Measurements from ENCODE around the gene NTN1.
A peak's percentile ranks its signal among the peaks of the same experiment; 100 is the strongest.

NTN1 gene

DNA sequence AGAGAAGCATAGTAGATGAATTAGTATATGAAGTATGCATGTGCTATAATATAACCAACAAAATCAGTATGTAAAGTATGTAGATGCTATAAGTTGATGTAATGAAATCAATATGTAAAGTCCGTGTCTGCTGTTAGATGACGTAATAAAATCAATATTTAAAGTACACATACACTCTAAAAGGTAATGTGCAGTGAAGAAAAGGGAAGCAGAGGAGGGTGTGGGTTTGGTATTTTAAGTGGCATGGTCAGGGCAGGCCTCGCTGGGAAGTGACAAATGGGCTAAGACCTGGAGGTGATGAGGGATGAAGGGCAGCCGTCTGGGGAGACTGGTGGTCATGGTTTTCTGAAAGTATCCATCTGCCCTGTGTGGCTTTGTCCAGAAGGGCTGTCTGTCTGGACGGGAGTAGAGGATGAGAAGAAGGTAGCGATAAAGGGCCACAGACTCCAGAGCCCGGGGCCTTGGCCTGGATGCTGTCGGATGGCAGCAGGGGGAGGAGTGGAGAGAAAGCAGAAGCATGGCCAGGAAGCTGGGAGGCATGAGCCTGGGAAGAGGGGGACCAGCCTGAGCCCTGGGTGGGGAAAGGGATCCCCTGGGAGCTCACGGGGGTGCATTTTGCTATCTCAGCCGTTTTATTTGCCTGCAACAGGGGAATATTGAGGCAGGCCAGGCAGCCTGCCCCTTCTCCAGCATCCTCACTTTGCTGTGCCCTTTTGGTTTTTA is 121.6 kb downstream of the NTN1 start:
- H3K36me3 ChIP-seq (ENCODE audit: control insufficient read depth in 2 of 2, insufficient read depth in 1 of 2, low read length in 2 of 2): no peaks in the 10 kb centered on the region
- no peak overlapping the region for H3K27ac ChIP-seq (ENCODE audit: extremely low read depth, low read depth, low read length)
- peaks cover 21% of the 10 kb centered on the region for H3K4me1 ChIP-seq (ENCODE audit: control insufficient read depth, insufficient read depth, low read length)
- ChIA-PET CTCF (interaction anchor here (1.5 kb wide), 1 partner anchor 22 kb away, joined by 4 read pairs; no protein-coding TSS in a partner anchor), POLR2A (interaction anchor here (0.7 kb wide), 1 partner anchor 9 kb away, joined by 3 read pairs; no protein-coding TSS in a partner anchor)
- H3K9me3 ChIP-seq (ENCODE audit: control insufficient read depth, insufficient read depth, low read depth, low read length): no peaks in the 10 kb centered on the region
- H3K4me3 ChIP-seq (ENCODE audit: low read depth, low read length): no peak overlapping the region
- no peak for TF ChIP-seq RBAK (tag by site-specific recombination; IDR thresholded peaks at IDR 0.05)
- TF ChIP-seq ZNF169 (tag by site-specific recombination; IDR thresholded peaks at IDR 0.05): no peak
- no peak for TF ChIP-seq ZNF624 (tag by site-specific recombination; IDR thresholded peaks at IDR 0.05)
- no peak for TF ChIP-seq GLI2 (tag by site-specific recombination; IDR thresholded peaks at IDR 0.05; ENCODE audit: borderline replicate concordance, low read depth)
- TF ChIP-seq, protein P1, sequence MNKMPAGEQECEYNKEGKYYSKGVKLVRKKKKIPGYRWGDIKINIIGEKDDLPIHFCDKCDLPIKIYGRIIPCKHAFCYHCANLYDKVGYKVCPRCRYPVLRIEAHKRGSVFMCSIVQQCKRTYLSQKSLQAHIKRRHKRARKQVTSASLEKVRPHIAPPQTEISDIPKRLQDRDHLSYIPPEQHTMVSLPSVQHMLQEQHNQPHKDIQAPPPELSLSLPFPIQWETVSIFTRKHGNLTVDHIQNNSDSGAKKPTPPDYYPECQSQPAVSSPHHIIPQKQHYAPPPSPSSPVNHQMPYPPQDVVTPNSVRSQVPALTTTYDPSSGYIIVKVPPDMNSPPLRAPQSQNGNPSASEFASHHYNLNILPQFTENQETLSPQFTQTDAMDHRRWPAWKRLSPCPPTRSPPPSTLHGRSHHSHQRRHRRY (tag by site-specific recombination; IDR thresholded peaks at IDR 0.05): no peak
- no peak for TF ChIP-seq ZNF426 (tag by site-specific recombination; IDR thresholded peaks at IDR 0.05)
- peak; percentile 38; the same call in 1 of the 2 replicates for TF ChIP-seq EGR2 (tag by site-specific recombination; IDR thresholded peaks at IDR 0.05; ENCODE audit: low read depth)
- TF ChIP-seq, protein P2, sequence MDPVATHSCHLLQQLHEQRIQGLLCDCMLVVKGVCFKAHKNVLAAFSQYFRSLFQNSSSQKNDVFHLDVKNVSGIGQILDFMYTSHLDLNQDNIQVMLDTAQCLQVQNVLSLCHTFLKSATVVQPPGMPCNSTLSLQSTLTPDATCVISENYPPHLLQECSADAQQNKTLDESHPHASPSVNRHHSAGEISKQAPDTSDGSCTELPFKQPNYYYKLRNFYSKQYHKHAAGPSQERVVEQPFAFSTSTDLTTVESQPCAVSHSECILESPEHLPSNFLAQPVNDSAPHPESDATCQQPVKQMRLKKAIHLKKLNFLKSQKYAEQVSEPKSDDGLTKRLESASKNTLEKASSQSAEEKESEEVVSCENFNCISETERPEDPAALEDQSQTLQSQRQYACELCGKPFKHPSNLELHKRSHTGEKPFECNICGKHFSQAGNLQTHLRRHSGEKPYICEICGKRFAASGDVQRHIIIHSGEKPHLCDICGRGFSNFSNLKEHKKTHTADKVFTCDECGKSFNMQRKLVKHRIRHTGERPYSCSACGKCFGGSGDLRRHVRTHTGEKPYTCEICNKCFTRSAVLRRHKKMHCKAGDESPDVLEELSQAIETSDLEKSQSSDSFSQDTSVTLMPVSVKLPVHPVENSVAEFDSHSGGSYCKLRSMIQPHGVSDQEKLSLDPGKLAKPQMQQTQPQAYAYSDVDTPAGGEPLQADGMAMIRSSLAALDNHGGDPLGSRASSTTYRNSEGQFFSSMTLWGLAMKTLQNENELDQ (tag by site-specific recombination; IDR thresholded peaks at IDR 0.05; ENCODE audit: low read depth): no peak
- TF ChIP-seq HOXD13 (CRISPR knock-in tag; IDR thresholded peaks at IDR 0.05; ENCODE audit: borderline replicate concordance): no peak
- no peak for TF ChIP-seq ZNF785 (tag by site-specific recombination; IDR thresholded peaks at IDR 0.05)
- 0 out of 2 replicates have a peak, but pooled peaks have one; percentile 28 for TF ChIP-seq ZNF341 (tag by site-specific recombination; IDR thresholded peaks at IDR 0.05; ENCODE audit: low read depth)
- TF ChIP-seq ZNF394 (tag by site-specific recombination; IDR thresholded peaks at IDR 0.05; ENCODE audit: borderline replicate concordance): no peak
- no peak for TF ChIP-seq ZNF544 (tag by site-specific recombination; IDR thresholded peaks at IDR 0.05)
- TF ChIP-seq IKZF3 (tag by site-specific recombination; IDR thresholded peaks at IDR 0.05): no peak
- TF ChIP-seq, protein P3, sequence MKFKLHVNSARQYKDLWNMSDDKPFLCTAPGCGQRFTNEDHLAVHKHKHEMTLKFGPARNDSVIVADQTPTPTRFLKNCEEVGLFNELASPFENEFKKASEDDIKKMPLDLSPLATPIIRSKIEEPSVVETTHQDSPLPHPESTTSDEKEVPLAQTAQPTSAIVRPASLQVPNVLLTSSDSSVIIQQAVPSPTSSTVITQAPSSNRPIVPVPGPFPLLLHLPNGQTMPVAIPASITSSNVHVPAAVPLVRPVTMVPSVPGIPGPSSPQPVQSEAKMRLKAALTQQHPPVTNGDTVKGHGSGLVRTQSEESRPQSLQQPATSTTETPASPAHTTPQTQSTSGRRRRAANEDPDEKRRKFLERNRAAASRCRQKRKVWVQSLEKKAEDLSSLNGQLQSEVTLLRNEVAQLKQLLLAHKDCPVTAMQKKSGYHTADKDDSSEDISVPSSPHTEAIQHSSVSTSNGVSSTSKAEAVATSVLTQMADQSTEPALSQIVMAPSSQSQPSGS (tag by site-specific recombination; IDR thresholded peaks at IDR 0.05; ENCODE audit: low read depth): 0 out of 2 replicates have a peak, but pooled peaks have one; percentile 25
- peak; percentile 56 for TF ChIP-seq ZFHX2 (tag by site-specific recombination; conservative IDR thresholded peaks at IDR 0.05)
- TF ChIP-seq ZNF580 (tag by site-specific recombination; IDR thresholded peaks at IDR 0.05): no peak
- no peak for TF ChIP-seq ZNF391 (tag by site-specific recombination; IDR thresholded peaks at IDR 0.05; ENCODE audit: borderline replicate concordance, low read depth)
- no peak for TF ChIP-seq ZNF548 (tag by site-specific recombination; IDR thresholded peaks at IDR 0.05)
- TF ChIP-seq SP7 (tag by site-specific recombination; IDR thresholded peaks at IDR 0.05): no peak
- TF ChIP-seq SCRT2 (tag by site-specific recombination; IDR thresholded peaks at IDR 0.05): no peak
- TF ChIP-seq BCL11A (tag by site-specific recombination; IDR thresholded peaks at IDR 0.05; ENCODE audit: low read depth): no peak
- TF ChIP-seq ZNF214 (tag by site-specific recombination; IDR thresholded peaks at IDR 0.05; ENCODE audit: borderline replicate concordance): no peak
- no peak for TF ChIP-seq ZSCAN23 (tag by site-specific recombination; IDR thresholded peaks at IDR 0.05)
- TF ChIP-seq ZNF677 (tag by site-specific recombination; IDR thresholded peaks at IDR 0.05): no peak
- TF ChIP-seq ZNF792 (tag by site-specific recombination; IDR thresholded peaks at IDR 0.05): no peak
- TF ChIP-seq ZNF776 (tag by site-specific recombination; IDR thresholded peaks at IDR 0.05; ENCODE audit: borderline replicate concordance): no peak
- TF ChIP-seq ZNF560 (tag by site-specific recombination; IDR thresholded peaks at IDR 0.05; ENCODE audit: borderline replicate concordance): no peak
- TF ChIP-seq YY1 (tag by site-specific recombination; IDR thresholded peaks at IDR 0.05): no peak
- TF ChIP-seq ZNF449 (tag by site-specific recombination; IDR thresholded peaks at IDR 0.05): no peak
- TF ChIP-seq GLIS1 (tag by site-specific recombination; IDR thresholded peaks at IDR 0.05): peak; percentile 69
- TF ChIP-seq MYNN (tag by site-specific recombination; IDR thresholded peaks at IDR 0.05; ENCODE audit: borderline replicate concordance): no peak

All from HEK293 (cell line).